ENCODE data around the gene HMBS.
"Not testable (repeated sequence)": the region's sequence is repeated elsewhere in the genome, so short reads cannot be mapped to it uniquely, and the experiment has no call there.

- TF ChIP-seq POLR2A (IDR thresholded peaks at IDR 0.05); CTCF (IDR thresholded peaks at IDR 0.05); EP300 (IDR thresholded peaks at IDR 0.05; ENCODE audit: low read depth): not testable (repeated sequence)
Observed at GRCh38 chr11:119059128-119059527, 25.6 kb upstream of the HMBS start.

All from transverse colon (tissue), 3 donors.